ENCODE data around the gene AFF1.
"Not testable (repeated sequence)": the region's sequence is repeated elsewhere in the genome, so short reads cannot be mapped to it uniquely, and the experiment has no call there.

Gene AFF1

GRCh38 chr4:87017580-87018342 lies 83.0 kb downstream of the AFF1 start:
- no peak for DNase-seq

GRCh38 chr4:87018753-87019152 lies 83.9 kb downstream of the AFF1 start:
- DNase-seq: no peak

GRCh38 chr4:87019246-87019791 lies 84.5 kb downstream of the AFF1 start:
- no peak for DNase-seq

- DNase-seq: no peak
These were observed 85.1 kb downstream of the AFF1 start for GRCh38 chr4:87019898-87020297.

- DNase-seq: no peak
These were observed 89.4 kb downstream of the AFF1 start for GRCh38 chr4:87024201-87024600.

GRCh38 chr4:87025023-87025613 lies 90.3 kb downstream of the AFF1 start:
- DNase-seq: no peak

- no peak for DNase-seq
These were observed 90.8 kb downstream of the AFF1 start for GRCh38 chr4:87025614-87026041.

GRCh38 chr4:87026800-87027495 lies 92.1 kb downstream of the AFF1 start:
- DNase-seq: no peak

GRCh38 chr4:87029356-87029755 lies 94.5 kb downstream of the AFF1 start:
- DNase-seq: no peak

GRCh38 chr4:87030124-87030523 lies 95.3 kb downstream of the AFF1 start:
- no peak for DNase-seq

- no peak for DNase-seq
These were observed 96.1 kb downstream of the AFF1 start for GRCh38 chr4:87030755-87031441.

GRCh38 chr4:87031920-87032319 lies 97.1 kb downstream of the AFF1 start:
- no peak for DNase-seq

- no peak for DNase-seq
These were observed 98.2 kb downstream of the AFF1 start for GRCh38 chr4:87032884-87033533.

GRCh38 chr4:87033902-87034301 lies 99.1 kb downstream of the AFF1 start:
- no peak for DNase-seq

GRCh38 chr4:87034527-87034926 lies 99.7 kb downstream of the AFF1 start:
- DNase-seq: no peak

- DNase-seq: no peak
These were observed 101.2 kb downstream of the AFF1 start for GRCh38 chr4:87035881-87036509.

GRCh38 chr4:87036713-87037112 lies 101.9 kb downstream of the AFF1 start:
- no peak for DNase-seq

- not testable (repeated sequence) for DNase-seq
These were observed 102.4 kb downstream of the AFF1 start for GRCh38 chr4:87037171-87037570.

- no peak for DNase-seq
These were observed 103.0 kb downstream of the AFF1 start for GRCh38 chr4:87037671-87038334.

- peak; percentile 6 for DNase-seq
These were observed 104.2 kb downstream of the AFF1 start for GRCh38 chr4:87038837-87039615.

GRCh38 chr4:87041141-87041540 lies 106.3 kb downstream of the AFF1 start:
- DNase-seq: no peak
